ENCODE data around the gene ERMN.
"Not testable (repeated sequence)": the region's sequence is repeated elsewhere in the genome, so short reads cannot be mapped to it uniquely, and the experiment has no call there.

ERMN gene

GRCh38 chr2:157361526-157361925 lies 35.9 kb upstream of the ERMN start:
- no peak overlapping the region for H3K4me3 ChIP-seq (ENCODE audit: low read length)
- TF ChIP-seq, protein P1, sequence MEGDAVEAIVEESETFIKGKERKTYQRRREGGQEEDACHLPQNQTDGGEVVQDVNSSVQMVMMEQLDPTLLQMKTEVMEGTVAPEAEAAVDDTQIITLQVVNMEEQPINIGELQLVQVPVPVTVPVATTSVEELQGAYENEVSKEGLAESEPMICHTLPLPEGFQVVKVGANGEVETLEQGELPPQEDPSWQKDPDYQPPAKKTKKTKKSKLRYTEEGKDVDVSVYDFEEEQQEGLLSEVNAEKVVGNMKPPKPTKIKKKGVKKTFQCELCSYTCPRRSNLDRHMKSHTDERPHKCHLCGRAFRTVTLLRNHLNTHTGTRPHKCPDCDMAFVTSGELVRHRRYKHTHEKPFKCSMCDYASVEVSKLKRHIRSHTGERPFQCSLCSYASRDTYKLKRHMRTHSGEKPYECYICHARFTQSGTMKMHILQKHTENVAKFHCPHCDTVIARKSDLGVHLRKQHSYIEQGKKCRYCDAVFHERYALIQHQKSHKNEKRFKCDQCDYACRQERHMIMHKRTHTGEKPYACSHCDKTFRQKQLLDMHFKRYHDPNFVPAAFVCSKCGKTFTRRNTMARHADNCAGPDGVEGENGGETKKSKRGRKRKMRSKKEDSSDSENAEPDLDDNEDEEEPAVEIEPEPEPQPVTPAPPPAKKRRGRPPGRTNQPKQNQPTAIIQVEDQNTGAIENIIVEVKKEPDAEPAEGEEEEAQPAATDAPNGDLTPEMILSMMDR (conservative IDR thresholded peaks at IDR 0.05; ENCODE audit: low read length): no peak
- no peak for DNase-seq (ENCODE audit: low read depth)

DNA sequence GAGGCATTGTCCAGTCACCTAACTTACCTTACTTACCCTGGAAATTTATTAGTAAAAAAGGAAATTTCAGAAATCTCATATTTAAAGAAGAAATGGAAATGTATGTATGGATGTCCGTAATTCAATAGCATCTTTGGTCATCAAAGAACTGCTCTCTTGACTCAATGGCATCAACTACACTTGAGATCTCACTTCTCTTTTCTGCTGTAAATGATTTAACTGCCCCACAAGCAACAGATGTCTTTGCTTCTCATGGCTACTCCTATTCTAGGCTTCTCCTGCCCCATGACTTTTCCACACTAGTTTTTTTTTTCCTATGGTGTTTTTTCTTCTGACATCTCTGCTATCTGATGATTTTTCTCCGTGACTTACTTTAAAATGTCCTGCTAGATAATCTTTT lies 34.0 kb upstream of the ERMN start:
- TF ChIP-seq, protein P1 (conservative IDR thresholded peaks at IDR 0.05; ENCODE audit: low read length): no peak
- DNase-seq (ENCODE audit: low read depth): no peak
- no peak overlapping the region for H3K4me3 ChIP-seq (ENCODE audit: low read length)

- no peak overlapping the region for H3K4me3 ChIP-seq (ENCODE audit: low read length)
- TF ChIP-seq, protein P1 (conservative IDR thresholded peaks at IDR 0.05; ENCODE audit: low read length): no peak
- DNase-seq (ENCODE audit: low read depth): peak; percentile 16
These were observed 30.0 kb upstream of the ERMN start for GRCh38 chr2:157355618-157356017.

GRCh38 chr2:157349949-157350515 lies 24.4 kb upstream of the ERMN start:
- TF ChIP-seq, protein P1 (conservative IDR thresholded peaks at IDR 0.05; ENCODE audit: low read length): no peak
- no peak overlapping the region for H3K4me3 ChIP-seq (ENCODE audit: low read length)
- peak; percentile 25 for DNase-seq (ENCODE audit: low read depth)

- no peak overlapping the region for H3K4me3 ChIP-seq (ENCODE audit: low read length)
- TF ChIP-seq, protein P1 (conservative IDR thresholded peaks at IDR 0.05; ENCODE audit: low read length): no peak
- DNase-seq (ENCODE audit: low read depth): no peak
These were observed 22.8 kb upstream of the ERMN start for GRCh38 chr2:157348291-157348921.

- TF ChIP-seq, protein P1 (conservative IDR thresholded peaks at IDR 0.05; ENCODE audit: low read length): no peak
- DNase-seq (ENCODE audit: low read depth): no peak
- no peak overlapping the region for H3K4me3 ChIP-seq (ENCODE audit: low read length)
These were observed 20.2 kb upstream of the ERMN start for GRCh38 chr2:157345647-157346389.

GRCh38 chr2:157341381-157341780 lies 15.8 kb upstream of the ERMN start:
- peak; percentile 78 for DNase-seq (ENCODE audit: low read depth)

More at GRCh38 chr2:157341381-157341780, 15.8 kb upstream of the ERMN start:
- H3K4me3 ChIP-seq (ENCODE audit: low read length): not testable (repeated sequence)

All from AG10803 (cell line).